ENCODE data around the gene PKP3.
A peak's percentile ranks its signal among the peaks of the same experiment; 100 is the strongest.
"Not testable (repeated sequence)": the region's sequence is repeated elsewhere in the genome, so short reads cannot be mapped to it uniquely, and the experiment has no call there.

Gene PKP3

GRCh38 chr11:394034-394857 lies at the start of gene PKP3:
TSS of gene PKP3 (plus strand) at chr11:394209. CDS start at chr11:394293, 84 bp downstream.
- no peak for DNase-seq

- DNase-seq, result no peak
Measured at GRCh38 chr11:344836-345578, 49.0 kb upstream of the PKP3 start.

GRCh38 chr11:346529-346928 lies 47.5 kb upstream of the PKP3 start:
- no peak for DNase-seq

- DNase-seq, result not testable (repeated sequence)
Measured at GRCh38 chr11:349270-349954, 44.6 kb upstream of the PKP3 start.

GRCh38 chr11:350033-350722 lies 43.8 kb upstream of the PKP3 start:
- DNase-seq, result not testable (repeated sequence)

- no peak for DNase-seq
Measured at GRCh38 chr11:350723-351255, 43.2 kb upstream of the PKP3 start.

GRCh38 chr11:351411-351810 lies 42.6 kb upstream of the PKP3 start:
- no peak for DNase-seq

- DNase-seq, result no peak
Measured at GRCh38 chr11:352456-353031, 41.5 kb upstream of the PKP3 start.

GRCh38 chr11:353179-353873 lies 40.7 kb upstream of the PKP3 start:
- DNase-seq, result peak in 49 of 58 donors; percentile 27 to 87 (median 69)

GRCh38 chr11:355581-356458 lies 38.2 kb upstream of the PKP3 start:
- DNase-seq, result peak in 45 of 58 donors; percentile 40 to 91 (median 60)

- DNase-seq, result no peak
Measured at GRCh38 chr11:356610-357009, 37.4 kb upstream of the PKP3 start.

- DNase-seq, result no peak
Measured at GRCh38 chr11:357582-357981, 36.4 kb upstream of the PKP3 start.

- no peak for DNase-seq
Measured at GRCh38 chr11:358129-358800, 35.7 kb upstream of the PKP3 start.

- no peak for DNase-seq
Measured at GRCh38 chr11:359181-359714, 34.8 kb upstream of the PKP3 start.

- no peak for DNase-seq
Measured at GRCh38 chr11:360326-361280, 33.4 kb upstream of the PKP3 start.

- DNase-seq, result no peak
Measured at GRCh38 chr11:362642-363442, 31.2 kb upstream of the PKP3 start.

Measured in anterior cingulate cortex (tissue), 58 donors.